ENCODE measurements around the gene LRRC23. TPM values are rescaled to one million over a fixed set of nuclear protein-coding genes. Genes with fewer than 3 reads are reported as not detected.

LRRC23 gene
- polyA plus RNA-seq, 1 of the 3 experiments (the other 2 are of a cell fraction), result 11.9 TPM

DNA sequence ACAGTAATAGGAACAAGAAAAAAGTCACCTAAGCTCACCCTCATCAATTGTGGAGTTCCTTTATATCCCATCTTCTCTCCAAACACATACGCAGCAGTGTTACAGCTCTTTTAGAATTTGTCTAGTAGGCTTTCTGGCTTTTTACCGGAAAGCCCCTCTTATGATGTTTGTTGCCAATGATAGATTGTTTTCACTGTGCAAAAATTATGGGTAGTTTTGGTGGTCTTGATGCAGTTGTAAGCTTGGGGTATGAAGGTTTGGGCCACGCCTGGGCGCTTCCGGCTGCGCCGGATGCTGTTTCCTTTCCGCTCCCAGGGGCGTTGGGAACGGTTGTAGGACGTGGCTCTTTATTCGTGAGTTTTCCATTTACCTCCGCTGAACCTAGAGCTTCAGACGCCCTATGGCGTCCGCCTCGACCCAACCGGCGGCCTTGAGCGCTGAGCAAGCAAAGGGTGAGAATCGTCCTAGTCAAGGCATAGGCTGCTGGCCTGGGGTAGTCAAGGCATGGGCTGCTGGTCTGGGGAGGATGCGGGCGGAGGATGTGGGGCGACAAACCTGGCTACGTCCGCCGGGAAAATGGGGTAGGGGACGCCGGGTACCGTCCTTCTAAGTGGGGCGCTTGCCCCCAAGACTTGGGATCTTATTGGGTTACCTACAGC lies 39.2 kb downstream of the LRRC23 start, which contains the start of the genes C12orf57 and RNU7-1 (continued):
- TF ChIP-seq, protein P1, sequence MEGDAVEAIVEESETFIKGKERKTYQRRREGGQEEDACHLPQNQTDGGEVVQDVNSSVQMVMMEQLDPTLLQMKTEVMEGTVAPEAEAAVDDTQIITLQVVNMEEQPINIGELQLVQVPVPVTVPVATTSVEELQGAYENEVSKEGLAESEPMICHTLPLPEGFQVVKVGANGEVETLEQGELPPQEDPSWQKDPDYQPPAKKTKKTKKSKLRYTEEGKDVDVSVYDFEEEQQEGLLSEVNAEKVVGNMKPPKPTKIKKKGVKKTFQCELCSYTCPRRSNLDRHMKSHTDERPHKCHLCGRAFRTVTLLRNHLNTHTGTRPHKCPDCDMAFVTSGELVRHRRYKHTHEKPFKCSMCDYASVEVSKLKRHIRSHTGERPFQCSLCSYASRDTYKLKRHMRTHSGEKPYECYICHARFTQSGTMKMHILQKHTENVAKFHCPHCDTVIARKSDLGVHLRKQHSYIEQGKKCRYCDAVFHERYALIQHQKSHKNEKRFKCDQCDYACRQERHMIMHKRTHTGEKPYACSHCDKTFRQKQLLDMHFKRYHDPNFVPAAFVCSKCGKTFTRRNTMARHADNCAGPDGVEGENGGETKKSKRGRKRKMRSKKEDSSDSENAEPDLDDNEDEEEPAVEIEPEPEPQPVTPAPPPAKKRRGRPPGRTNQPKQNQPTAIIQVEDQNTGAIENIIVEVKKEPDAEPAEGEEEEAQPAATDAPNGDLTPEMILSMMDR (IDR thresholded peaks at IDR 0.05), result no peak
- no peak for TF ChIP-seq FOXM1 (IDR thresholded peaks at IDR 0.05; ENCODE audit: low read depth)
- no peak; the same call in 1 of the 2 replicates for TF ChIP-seq JUND (IDR thresholded peaks at IDR 0.05)
- no peak for TF ChIP-seq YY1 (IDR thresholded peaks at IDR 0.05; ENCODE audit: low read depth)
- TF ChIP-seq SIN3A (IDR thresholded peaks at IDR 0.05; ENCODE audit: borderline replicate concordance, low read depth, low read length), result peak; percentile 100; the same call in 1 of the 2 replicates
- peak; percentile 100 for TF ChIP-seq POLR2AphosphoS5 (IDR thresholded peaks at IDR 0.05; ENCODE audit: low read depth, low read length)
- peak; percentile 73 for TF ChIP-seq REST (IDR thresholded peaks at IDR 0.05; ENCODE audit: low read depth, low read length)
- TF ChIP-seq MEF2A (IDR thresholded peaks at IDR 0.05; ENCODE audit: borderline replicate concordance, low read depth), result no peak
- peak; percentile 39; the same call in 1 of the 2 replicates for TF ChIP-seq TAF1 (IDR thresholded peaks at IDR 0.05; ENCODE audit: borderline replicate concordance, low read depth, low read length)
- no peak for TF ChIP-seq NFIC (IDR thresholded peaks at IDR 0.05; ENCODE audit: borderline replicate concordance)
- TF ChIP-seq TCF12 (IDR thresholded peaks at IDR 0.05), result peak; percentile 7; the same call in 1 of the 2 replicates
- TF ChIP-seq MXI1 (IDR thresholded peaks at IDR 0.05; ENCODE audit: low read depth, low read length), result peak; percentile 71
- 0 out of 2 replicates have a peak, but pooled peaks have one; percentile 10 for TF ChIP-seq GATA2 (CRISPR knock-in tag; IDR thresholded peaks at IDR 0.05)
- TF ChIP-seq SMC3 (IDR thresholded peaks at IDR 0.05; ENCODE audit: low read depth, low read length), result no peak
- TF ChIP-seq NRF1 (IDR thresholded peaks at IDR 0.05; ENCODE audit: low read depth, low read length), result no peak
- peak; percentile 41 for TF ChIP-seq RFX5 (IDR thresholded peaks at IDR 0.05; ENCODE audit: low read length)
- no peak for TF ChIP-seq RAD21 (IDR thresholded peaks at IDR 0.05; ENCODE audit: low read length)
- no peak for TF ChIP-seq RXRA (IDR thresholded peaks at IDR 0.05; ENCODE audit: borderline replicate concordance, low read depth)
- peak; percentile 44; the same call in 1 of the 2 replicates for TF ChIP-seq TEAD4 (IDR thresholded peaks at IDR 0.05; ENCODE audit: borderline replicate concordance, insufficient read depth)
- no peak for TF ChIP-seq USF2 (IDR thresholded peaks at IDR 0.05; ENCODE audit: borderline replicate concordance, low read depth, low read length)
- TF ChIP-seq CHD2 (IDR thresholded peaks at IDR 0.05; ENCODE audit: low read length, partially characterized antibody), result peak; percentile 73
- TF ChIP-seq USF1 (IDR thresholded peaks at IDR 0.05; ENCODE audit: borderline replicate concordance, low read depth), result no peak
- TF ChIP-seq GABPA (IDR thresholded peaks at IDR 0.05; ENCODE audit: low read depth), result peak; percentile 76
- peak; percentile 32; the same call in 1 of the 2 replicates for TF ChIP-seq ELF1 (IDR thresholded peaks at IDR 0.05)
